OCI-LY3 (cell line): ENCODE data around the gene APAF1.

ENCODE experiments used
- H2AFZ ChIP-seq: fragments of 200-600, 300-600 bp; shearing (Covaris generic); 2 replicates; pipeline ENCODE4 v1.6.0; 2014; ENCODE audit warnings: antibody characterized with exemption, low read depth, low read length
- H3K27ac ChIP-seq: fragments of 200-600, 300-600 bp; sonication (generic); 2 replicates; pipeline ENCODE4 v1.5.1; 2014; ENCODE audit warnings: mild to moderate bottlenecking, low read length, moderate library complexity, mixed read lengths
- H3K27me3 ChIP-seq: fragments of 200-600, 300-600 bp; sonication (generic); 2 replicates; pipeline ENCODE4 v1.6.1; 2014; ENCODE audit warnings: low read depth, low read length, mixed read lengths
- H3K36me3 ChIP-seq: fragments of 200-600, 300-600 bp; sonication (generic); replicated peaks from 2 replicates; pipeline ENCODE3; 2014; ENCODE audit warnings: low read depth, low read length, mixed read lengths
- H3K4me1 ChIP-seq: fragments of 300-600, 200-600 bp; sonication (generic); 2 replicates; pipeline ENCODE4 v1.6.1; 2014; ENCODE audit warnings: low read length, mixed read lengths
- H3K4me2 ChIP-seq: fragments of 200-600, 300-600 bp; sonication (generic); 2 replicates; pipeline ENCODE4 v1.6.1; 2014; ENCODE audit warnings: low read length, mixed read lengths
- H3K4me3 ChIP-seq: fragments of 300-600, 200-600 bp; sonication (generic); 2 replicates; pipeline ENCODE4 v1.5.1; 2014; ENCODE audit warnings: antibody characterized with exemption, mild to moderate bottlenecking, low read length, moderate library complexity
- H3K79me2 ChIP-seq: fragments of 300-600, 200-600 bp; shearing (Covaris generic); 2 replicates; pipeline ENCODE4 v1.6.1; 2014; ENCODE audit warnings: mild to moderate bottlenecking, low read length, mixed read lengths
- H3K9ac ChIP-seq: fragments of 300-600, 200-600 bp; shearing (Covaris generic); 2 replicates; pipeline ENCODE4 v1.6.0; 2014; ENCODE audit warnings: mild to moderate bottlenecking, low read length, moderate library complexity
- H3K9me3 ChIP-seq: fragments of 200-600, 300-600 bp; shearing (Covaris generic); 2 replicates; pipeline ENCODE4 v1.6.1; 2014; ENCODE audit warnings: low read length, mixed read lengths; ENCODE audit not compliant: insufficient read depth
- H4K20me1 ChIP-seq: fragments of 200-600, 300-600 bp; sonication (generic); 2 replicates; pipeline ENCODE4 v1.6.1; 2016; ENCODE audit warnings: low read length, mixed read lengths; ENCODE audit not compliant: insufficient read depth
- EZH2phosphoT487 ChIP-seq: fragments of 200-600 bp; shearing (Covaris generic); IDR thresholded peaks from 2 replicates; pipeline ENCODE4 v1.6.1; 2018; ENCODE audit warnings: antibody characterized with exemption, mixed run types, low read depth
- TF ChIP-seq, protein P1 (sequence below): fragments of 200-600, 300-600 bp; sonication (generic); IDR thresholded peaks from 2 replicates; pipeline ENCODE4 v1.5.1; 2014; ENCODE audit warnings: antibody characterized with exemption, low read length, low read depth

APAF1 gene

DNA sequence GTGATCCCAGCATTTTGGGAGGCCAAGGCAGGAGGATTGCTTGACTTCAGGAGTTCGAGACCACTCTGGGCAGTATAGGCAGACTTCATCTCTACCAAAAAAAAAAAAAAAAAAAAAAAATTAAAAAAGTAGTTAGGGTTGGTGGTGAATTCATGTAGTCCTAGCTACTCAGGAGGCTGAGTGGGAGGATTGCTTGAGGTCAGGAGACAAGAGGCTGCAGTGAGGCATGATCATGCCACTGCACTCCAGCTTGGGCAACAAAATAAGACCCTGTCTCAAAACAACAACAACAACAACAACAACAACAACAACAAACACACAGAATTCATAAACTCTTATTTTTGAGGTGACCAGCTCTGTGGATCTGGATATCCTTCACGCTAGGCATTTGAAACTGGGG is 34.5 kb upstream of the APAF1 start:
- H3K27ac ChIP-seq: no peak overlapping the region
- H3K4me1 ChIP-seq: peaks cover 15% of the 10 kb centered on the region
- H2AFZ ChIP-seq: no peak overlapping the region
- no peak overlapping the region for H3K4me3 ChIP-seq
- no peaks in the 10 kb centered on the region for H3K79me2 ChIP-seq
- H3K27me3 ChIP-seq: no peaks in the 10 kb centered on the region
- H4K20me1 ChIP-seq: no peaks in the 10 kb centered on the region
- no peaks in the 10 kb centered on the region for H3K9me3 ChIP-seq
- TF ChIP-seq EZH2phosphoT487: no peak
- TF ChIP-seq, protein P1, sequence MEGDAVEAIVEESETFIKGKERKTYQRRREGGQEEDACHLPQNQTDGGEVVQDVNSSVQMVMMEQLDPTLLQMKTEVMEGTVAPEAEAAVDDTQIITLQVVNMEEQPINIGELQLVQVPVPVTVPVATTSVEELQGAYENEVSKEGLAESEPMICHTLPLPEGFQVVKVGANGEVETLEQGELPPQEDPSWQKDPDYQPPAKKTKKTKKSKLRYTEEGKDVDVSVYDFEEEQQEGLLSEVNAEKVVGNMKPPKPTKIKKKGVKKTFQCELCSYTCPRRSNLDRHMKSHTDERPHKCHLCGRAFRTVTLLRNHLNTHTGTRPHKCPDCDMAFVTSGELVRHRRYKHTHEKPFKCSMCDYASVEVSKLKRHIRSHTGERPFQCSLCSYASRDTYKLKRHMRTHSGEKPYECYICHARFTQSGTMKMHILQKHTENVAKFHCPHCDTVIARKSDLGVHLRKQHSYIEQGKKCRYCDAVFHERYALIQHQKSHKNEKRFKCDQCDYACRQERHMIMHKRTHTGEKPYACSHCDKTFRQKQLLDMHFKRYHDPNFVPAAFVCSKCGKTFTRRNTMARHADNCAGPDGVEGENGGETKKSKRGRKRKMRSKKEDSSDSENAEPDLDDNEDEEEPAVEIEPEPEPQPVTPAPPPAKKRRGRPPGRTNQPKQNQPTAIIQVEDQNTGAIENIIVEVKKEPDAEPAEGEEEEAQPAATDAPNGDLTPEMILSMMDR: no peak
- H3K4me2 ChIP-seq: no peak overlapping the region
- no peaks in the 10 kb centered on the region for H3K36me3 ChIP-seq
- H3K9ac ChIP-seq: no peak overlapping the region

GRCh38 chr12:98612696-98613334 is 32.3 kb upstream of the APAF1 start:
- H3K79me2 ChIP-seq: no peaks in the 10 kb centered on the region
- no peaks in the 10 kb centered on the region for H3K27me3 ChIP-seq
- H3K9me3 ChIP-seq: no peaks in the 10 kb centered on the region
- peaks cover 15% of the 10 kb centered on the region for H3K4me1 ChIP-seq
- H3K27ac ChIP-seq: peak overlapping the region; percentile 62
- no peak overlapping the region for H3K4me3 ChIP-seq
- H3K4me2 ChIP-seq: peak overlapping the region; percentile 45
- TF ChIP-seq, protein P1: peak; percentile 23
- TF ChIP-seq EZH2phosphoT487: no peak
- no peaks in the 10 kb centered on the region for H4K20me1 ChIP-seq
- H3K9ac ChIP-seq: peak overlapping the region; percentile 9; the same call in 1 of the 2 replicates
- no peaks in the 10 kb centered on the region for H3K36me3 ChIP-seq
- peak overlapping the region; percentile 43; the same call in 1 of the 2 replicates for H2AFZ ChIP-seq

- no peak overlapping the region for H3K27ac ChIP-seq
- no peaks in the 10 kb centered on the region for H3K9me3 ChIP-seq
- no peak overlapping the region for H3K4me2 ChIP-seq
These were observed 26.1 kb upstream of the APAF1 start for GRCh38 chr12:98618952-98619351.

GRCh38 chr12:98635657-98636323 is 9.3 kb upstream of the APAF1 start:
- no peaks in the 10 kb centered on the region for H3K9me3 ChIP-seq
- no peak overlapping the region for H3K27ac ChIP-seq
- H4K20me1 ChIP-seq: peaks cover 34% of the 10 kb centered on the region
- H3K79me2 ChIP-seq: peaks cover 47% of the 10 kb centered on the region
- TF ChIP-seq, protein P1: no peak
- TF ChIP-seq EZH2phosphoT487: no peak
- peaks cover 16% of the 10 kb centered on the region for H3K4me1 ChIP-seq
- H3K9ac ChIP-seq: no peak overlapping the region
- H2AFZ ChIP-seq: no peak overlapping the region
- no peak overlapping the region for H3K4me3 ChIP-seq
- H3K36me3 ChIP-seq: peaks cover 21% of the 10 kb centered on the region
- H3K27me3 ChIP-seq: no peaks in the 10 kb centered on the region
- peak overlapping the region; percentile 13 for H3K4me2 ChIP-seq

More at GRCh38 chr12:98618952-98619351, 26.1 kb upstream of the APAF1 start:
- H3K9ac ChIP-seq: no peak overlapping the region
- no peaks in the 10 kb centered on the region for H3K79me2 ChIP-seq
- H3K4me1 ChIP-seq: no peaks in the 10 kb centered on the region
- H3K27me3 ChIP-seq: no peaks in the 10 kb centered on the region
- H3K4me3 ChIP-seq: no peak overlapping the region
- H2AFZ ChIP-seq: no peak overlapping the region
- H3K36me3 ChIP-seq: no peaks in the 10 kb centered on the region
- no peaks in the 10 kb centered on the region for H4K20me1 ChIP-seq
- TF ChIP-seq, protein P1: no peak
- no peak for TF ChIP-seq EZH2phosphoT487
